ENCODE measurements around the gene SLC34A3.

SLC34A3 gene

GRCh38 chr9:137266162-137266527 is 35.4 kb downstream of the SLC34A3 start:
- Histone ChIP-seq H3K27ac (ENCODE audit: low read length) (no peak overlapping the region), H3K9me3 (replicated peaks; ENCODE audit: insufficient read depth, low read length) (no peaks in the 10 kb centered on the region), H3K4me3 (ENCODE audit: low read length) (no peak overlapping the region), H3K79me2 (ENCODE audit: low read length) (peaks cover 8% of the 10 kb centered on the region; the same call in 1 of the 2 replicates), H3K9me2 (replicated peaks; ENCODE audit: insufficient read depth, low read length) (no peaks in the 10 kb centered on the region), H4K20me1 (ENCODE audit: insufficient read depth, low read length) (no peaks in the 10 kb centered on the region), H3K4me1 (ENCODE audit: low read length) (peaks cover 20% of the 10 kb centered on the region), H3K36me3 (replicated peaks; ENCODE audit: insufficient read depth, low read length) (no peaks in the 10 kb centered on the region), H3K27me3 (replicated peaks; ENCODE audit: insufficient read depth, low read length) (no peaks in the 10 kb centered on the region), H2AFZ (ENCODE audit: low read length) (no peak overlapping the region), H3F3A (ENCODE audit: insufficient read depth, low read length) (peaks cover 8% of the 10 kb centered on the region; the same call in 1 of the 2 replicates), H3K9ac (ENCODE audit: low read length) (no peak overlapping the region), H3K4me2 (ENCODE audit: low read depth, low read length) (no peak overlapping the region)
- no peak for TF ChIP-seq EZH2phosphoT487 (IDR thresholded peaks at IDR 0.05; ENCODE audit: low read length)
- TF ChIP-seq EZH2 (optimal IDR thresholded peaks at IDR 0.05; ENCODE audit: low read depth, low read length): no peak
- no peak for TF ChIP-seq CTCF (IDR thresholded peaks at IDR 0.05; ENCODE audit: low read length)
- no peak for DNase-seq

GRCh38 chr9:137266585-137267453 is 36.1 kb downstream of the SLC34A3 start:
- no peak overlapping the region for H3K27ac ChIP-seq (ENCODE audit: low read length)
- no peak overlapping the region for H3K9ac ChIP-seq (ENCODE audit: low read length)
- H3K4me1 ChIP-seq (ENCODE audit: low read length): peaks cover 20% of the 10 kb centered on the region
- no peak overlapping the region for H3K4me3 ChIP-seq (ENCODE audit: low read length)
- no peak for DNase-seq
- H3K27me3 ChIP-seq (replicated peaks; ENCODE audit: insufficient read depth, low read length): no peaks in the 10 kb centered on the region
- no peak overlapping the region for H3K4me2 ChIP-seq (ENCODE audit: low read depth, low read length)
- no peaks in the 10 kb centered on the region for H4K20me1 ChIP-seq (ENCODE audit: insufficient read depth, low read length)
- peaks cover 8% of the 10 kb centered on the region; the same call in 1 of the 2 replicates for H3F3A ChIP-seq (ENCODE audit: insufficient read depth, low read length)
- H2AFZ ChIP-seq (ENCODE audit: low read length): no peak overlapping the region
- H3K9me2 ChIP-seq (replicated peaks; ENCODE audit: insufficient read depth, low read length): no peaks in the 10 kb centered on the region
- H3K79me2 ChIP-seq (ENCODE audit: low read length): peaks cover 8% of the 10 kb centered on the region; the same call in 1 of the 2 replicates
- no peaks in the 10 kb centered on the region for H3K9me3 ChIP-seq (replicated peaks; ENCODE audit: insufficient read depth, low read length)
- TF ChIP-seq CTCF (IDR thresholded peaks at IDR 0.05; ENCODE audit: low read length) (no peak), EZH2phosphoT487 (IDR thresholded peaks at IDR 0.05; ENCODE audit: low read length) (no peak), EZH2 (optimal IDR thresholded peaks at IDR 0.05; ENCODE audit: low read depth, low read length) (no peak)
- H3K36me3 ChIP-seq (replicated peaks; ENCODE audit: insufficient read depth, low read length): no peaks in the 10 kb centered on the region

GRCh38 chr9:137267933-137268355 is 37.2 kb downstream of the SLC34A3 start:
- Histone ChIP-seq H3F3A (ENCODE audit: insufficient read depth, low read length) (peaks cover 8% of the 10 kb centered on the region; the same call in 1 of the 2 replicates), H3K36me3 (replicated peaks; ENCODE audit: insufficient read depth, low read length) (no peaks in the 10 kb centered on the region), H3K79me2 (ENCODE audit: low read length) (peaks cover 8% of the 10 kb centered on the region; the same call in 1 of the 2 replicates), H4K20me1 (ENCODE audit: insufficient read depth, low read length) (no peaks in the 10 kb centered on the region), H3K4me2 (ENCODE audit: low read depth, low read length) (no peak overlapping the region), H3K9ac (ENCODE audit: low read length) (no peak overlapping the region), H2AFZ (ENCODE audit: low read length) (no peak overlapping the region), H3K27me3 (replicated peaks; ENCODE audit: insufficient read depth, low read length) (no peaks in the 10 kb centered on the region), H3K4me1 (ENCODE audit: low read length) (peaks cover 20% of the 10 kb centered on the region), H3K27ac (ENCODE audit: low read length) (no peak overlapping the region), H3K9me2 (replicated peaks; ENCODE audit: insufficient read depth, low read length) (no peaks in the 10 kb centered on the region), H3K4me3 (ENCODE audit: low read length) (no peak overlapping the region), H3K9me3 (replicated peaks; ENCODE audit: insufficient read depth, low read length) (no peaks in the 10 kb centered on the region)
- DNase-seq: no peak
- no peak for TF ChIP-seq EZH2phosphoT487 (IDR thresholded peaks at IDR 0.05; ENCODE audit: low read length)
- no peak for TF ChIP-seq CTCF (IDR thresholded peaks at IDR 0.05; ENCODE audit: low read length)

All from MM.1S (cell line).